Bronchial epithelial cell (primary cell): ENCODE data around the gene NKX2-4. TPM values are rescaled to one million over a fixed set of nuclear protein-coding genes. Genes with fewer than 3 reads are reported as not detected.

Experiments
- DNase-seq: peaks from one replicate; pipeline ENCODE4 v3.0.0-alpha.2; 2010; ENCODE audit warnings: low read depth
- FAIRE-seq: peaks from 2 replicates; lab custom pipeline; 2011; peaks lifted over from hg19 to GRCh38; lab: Jason Lieb, UNC
- H3K27me3 ChIP-seq: 2 replicates; pipeline ENCODE4 v1.5.1; 2011; ENCODE audit warnings: low read length; ENCODE audit not compliant: control insufficient read depth, insufficient read depth
- H3K36me3 ChIP-seq: 2 replicates; pipeline ENCODE4 v1.5.1; 2011; ENCODE audit warnings: low read length; ENCODE audit not compliant: control insufficient read depth, insufficient read depth
- H3K4me3 ChIP-seq: 2 replicates; pipeline ENCODE4 v1.5.1; 2011; ENCODE audit warnings: mild to moderate bottlenecking, low read depth, low read length, control low read depth
- total RNA-seq: library from RNA; depleted of rRNA; stranded (reverse); fragments of >200 nt; gene quantifications from 2 replicates; pipeline ENCODE4 v1.2.1, GENCODE V29; 2014
- TF ChIP-seq, protein P1 (sequence below): IDR thresholded peaks from 2 replicates; pipeline ENCODE4 v1.5.1; 2011; ENCODE audit warnings: mild to moderate bottlenecking, moderate library complexity, low read length, control low read depth, inconsistent platforms; ENCODE audit not compliant: insufficient read depth, severe bottlenecking

Gene NKX2-4
- total RNA-seq, 1 donor from 2014 or later, result not detected

DNA sequence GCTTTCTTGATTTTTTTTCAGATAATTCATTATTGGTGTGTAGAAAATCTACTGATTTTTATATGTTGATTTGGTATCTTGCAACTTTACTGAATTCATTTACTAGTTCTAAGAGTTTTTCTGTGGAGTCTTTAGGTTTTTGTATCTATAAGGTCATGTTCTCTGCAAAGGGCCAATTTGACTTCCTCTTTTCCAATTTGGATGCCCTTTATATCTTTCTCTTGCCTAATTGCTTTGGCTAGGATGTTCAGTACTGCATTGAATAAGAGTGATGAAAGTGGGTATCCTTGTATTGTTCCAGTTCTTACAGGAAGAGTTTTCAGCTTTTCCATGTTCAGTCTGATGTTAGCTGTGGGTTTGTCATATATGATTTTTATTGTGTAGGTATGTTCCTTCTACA, 14.4 kb upstream of the NKX2-4 start:
- no peak for FAIRE-seq

GRCh38 chr20:21399005-21399475, 1.7 kb upstream of the NKX2-4 start:
- DNase-seq (no peak), FAIRE-seq (no peak)
- TF ChIP-seq, protein P1, sequence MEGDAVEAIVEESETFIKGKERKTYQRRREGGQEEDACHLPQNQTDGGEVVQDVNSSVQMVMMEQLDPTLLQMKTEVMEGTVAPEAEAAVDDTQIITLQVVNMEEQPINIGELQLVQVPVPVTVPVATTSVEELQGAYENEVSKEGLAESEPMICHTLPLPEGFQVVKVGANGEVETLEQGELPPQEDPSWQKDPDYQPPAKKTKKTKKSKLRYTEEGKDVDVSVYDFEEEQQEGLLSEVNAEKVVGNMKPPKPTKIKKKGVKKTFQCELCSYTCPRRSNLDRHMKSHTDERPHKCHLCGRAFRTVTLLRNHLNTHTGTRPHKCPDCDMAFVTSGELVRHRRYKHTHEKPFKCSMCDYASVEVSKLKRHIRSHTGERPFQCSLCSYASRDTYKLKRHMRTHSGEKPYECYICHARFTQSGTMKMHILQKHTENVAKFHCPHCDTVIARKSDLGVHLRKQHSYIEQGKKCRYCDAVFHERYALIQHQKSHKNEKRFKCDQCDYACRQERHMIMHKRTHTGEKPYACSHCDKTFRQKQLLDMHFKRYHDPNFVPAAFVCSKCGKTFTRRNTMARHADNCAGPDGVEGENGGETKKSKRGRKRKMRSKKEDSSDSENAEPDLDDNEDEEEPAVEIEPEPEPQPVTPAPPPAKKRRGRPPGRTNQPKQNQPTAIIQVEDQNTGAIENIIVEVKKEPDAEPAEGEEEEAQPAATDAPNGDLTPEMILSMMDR, result no peak
- peaks cover 23% of the 10 kb centered on the region for H3K27me3 ChIP-seq
- no peaks in the 10 kb centered on the region for H3K36me3 ChIP-seq
- H3K4me3 ChIP-seq, result no peak overlapping the region

More for the DNA sequence above, 14.4 kb upstream of the NKX2-4 start:
- no peak overlapping the region for H3K4me3 ChIP-seq
- no peaks in the 10 kb centered on the region for H3K36me3 ChIP-seq
- no peaks in the 10 kb centered on the region for H3K27me3 ChIP-seq
- TF ChIP-seq, protein P1, result no peak
- DNase-seq, result no peak

DNA sequence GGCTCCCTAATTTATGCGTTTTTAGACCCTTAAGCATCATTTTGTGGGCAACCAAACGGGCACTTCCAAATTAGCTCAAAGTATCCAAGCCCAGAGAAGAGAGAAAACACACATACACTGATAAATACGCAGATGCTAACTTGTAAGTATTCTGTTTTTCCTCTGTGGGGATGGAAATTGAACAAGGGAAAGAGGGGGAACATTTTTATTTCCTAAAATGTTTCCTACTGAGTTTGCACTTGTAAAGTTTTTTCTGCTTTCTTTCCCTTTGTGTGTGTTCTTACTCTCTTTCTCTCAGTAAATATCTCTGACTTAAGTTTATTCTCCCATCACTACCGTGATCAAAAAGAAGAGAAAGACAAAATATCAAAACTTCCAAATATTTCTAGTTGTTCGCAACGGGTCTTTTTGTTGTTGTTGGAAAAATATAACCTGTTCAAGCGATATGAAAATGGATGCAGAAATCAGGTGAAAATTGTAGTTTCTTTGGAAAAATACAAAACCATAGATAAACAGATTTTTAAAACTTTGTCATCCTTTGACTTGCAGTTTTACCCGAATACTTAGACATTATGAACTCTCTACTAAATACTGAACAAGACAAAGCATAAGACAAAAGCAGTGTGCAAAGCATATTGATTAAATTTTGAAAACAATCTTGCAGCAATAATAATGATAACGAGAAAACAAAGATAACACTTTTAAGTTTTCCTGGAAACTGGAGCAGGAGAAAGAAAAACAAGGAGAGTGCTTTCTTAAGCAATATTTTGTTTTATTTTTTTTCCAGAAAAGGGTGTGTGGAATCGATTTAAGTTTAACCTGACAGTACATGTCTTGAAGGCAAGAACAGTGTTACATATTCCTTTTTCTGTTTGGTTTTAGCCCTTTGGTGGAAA, 1.0 kb upstream of the NKX2-4 start:
- Histone ChIP-seq H3K36me3 (no peaks in the 10 kb centered on the region), H3K27me3 (peaks cover 25% of the 10 kb centered on the region), H3K4me3 (no peak overlapping the region)
- no peak for FAIRE-seq
- DNase-seq, result no peak
- TF ChIP-seq, protein P1, result no peak

DNA sequence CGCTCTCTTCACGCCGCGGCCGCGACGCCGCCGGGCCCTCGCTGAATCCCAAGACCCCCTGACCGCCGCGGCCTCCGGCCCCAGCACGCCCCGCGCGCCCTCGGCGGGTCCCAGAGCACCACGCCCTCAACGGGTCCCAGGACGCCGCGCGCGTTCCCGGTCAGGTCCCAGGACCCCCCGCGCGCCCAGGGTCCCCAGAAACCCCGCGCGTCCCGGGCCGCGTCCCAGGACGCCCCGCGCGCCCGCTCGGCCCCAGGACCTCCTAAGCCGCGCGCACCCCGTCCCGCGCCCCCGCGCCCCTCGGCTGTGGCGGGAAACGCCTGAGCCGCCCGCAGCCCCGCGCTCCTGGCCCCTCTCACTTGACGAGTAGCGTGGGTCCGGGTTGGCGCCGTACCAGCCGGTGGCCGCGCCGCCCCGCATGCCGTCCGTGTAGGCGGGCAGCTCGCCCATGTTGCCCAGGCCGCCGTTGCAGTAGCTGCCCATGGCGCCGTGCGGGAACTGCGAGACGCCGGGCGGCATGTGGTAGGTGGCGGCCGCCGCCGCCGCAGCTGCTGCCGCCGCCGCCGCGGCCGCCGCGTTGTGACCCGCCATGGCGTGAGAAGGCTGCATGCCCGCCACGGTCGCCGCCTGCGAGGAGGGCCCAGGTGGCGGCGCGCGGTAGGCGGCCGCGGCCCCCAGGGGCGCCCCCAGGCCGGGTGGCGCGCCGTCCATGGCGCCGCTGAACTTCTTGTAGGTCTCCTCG, 556 bp downstream of the NKX2-4 start:
- Histone ChIP-seq H3K4me3 (no peak overlapping the region), H3K27me3 (peaks cover 30% of the 10 kb centered on the region), H3K36me3 (no peaks in the 10 kb centered on the region)
- TF ChIP-seq, protein P1, result no peak
- FAIRE-seq, result no peak
- no peak for DNase-seq

DNA sequence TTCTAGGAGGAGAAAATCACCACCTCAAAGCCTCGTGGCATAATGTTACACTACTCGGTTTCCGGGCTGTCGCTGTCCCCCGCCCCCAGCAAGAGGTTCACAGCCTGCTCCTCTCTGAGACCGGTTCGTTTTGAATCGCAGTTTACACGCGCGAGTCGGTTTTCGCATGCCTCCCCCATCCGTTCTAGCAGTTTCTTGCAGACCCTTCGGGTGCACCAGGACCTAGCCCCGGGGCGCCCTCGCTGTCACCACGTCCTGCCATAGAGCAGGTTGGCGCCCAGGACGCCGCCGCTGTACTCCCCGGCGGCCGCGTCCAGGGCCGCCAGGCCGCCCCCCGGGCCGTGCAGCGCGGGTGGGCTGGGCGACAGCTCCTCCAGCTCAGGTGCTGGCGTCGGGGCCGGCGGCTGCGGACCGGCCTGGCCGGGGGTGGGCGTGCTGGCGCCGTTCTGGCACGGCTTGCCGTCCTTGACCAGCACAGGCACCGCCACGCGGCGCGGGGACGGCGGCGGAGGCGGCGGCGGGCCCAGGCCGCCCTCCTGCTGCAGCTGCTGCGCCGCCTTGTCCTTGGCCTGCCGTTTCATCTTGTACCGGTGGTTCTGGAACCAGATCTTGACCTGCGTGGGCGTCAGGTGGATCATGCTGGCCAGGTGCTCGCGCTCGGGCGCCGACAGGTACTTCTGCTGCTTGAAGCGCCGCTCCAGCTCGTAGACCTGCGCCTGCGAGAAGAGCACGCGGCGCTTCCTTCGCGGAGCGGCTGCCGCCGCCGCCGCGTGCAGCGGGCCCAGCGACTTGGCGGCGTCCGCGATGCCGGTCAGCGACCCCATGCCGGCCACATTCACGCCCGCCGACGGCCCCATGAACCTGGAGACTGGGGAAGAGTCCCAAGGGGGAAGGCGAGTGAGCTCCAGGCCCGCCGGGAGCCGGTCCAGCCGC, 1.4 kb downstream of the NKX2-4 start:
- Histone ChIP-seq H3K4me3 (no peak overlapping the region), H3K36me3 (no peaks in the 10 kb centered on the region), H3K27me3 (peaks cover 30% of the 10 kb centered on the region)
- DNase-seq (no peak), FAIRE-seq (no peak)
- TF ChIP-seq, protein P1, result no peak
